GM04503 (cell line): ENCODE measurements around the gene ADARB2.
"Not testable (repeated sequence)": the region's sequence is repeated elsewhere in the genome, so short reads cannot be mapped to it uniquely, and the experiment has no call there.

Experiments
- DNase-seq: peaks from one replicate; pipeline ENCODE4 v3.0.0-alpha.2; 2012; ENCODE audit warnings: low read depth

Gene ADARB2

GRCh38 chr10:1409392-1409791 is 327.9 kb downstream of the ADARB2 start:
- DNase-seq = no peak

- DNase-seq = no peak
These were observed 328.5 kb downstream of the ADARB2 start for GRCh38 chr10:1408651-1409367.

GRCh38 chr10:1406967-1407945 is 330.1 kb downstream of the ADARB2 start:
- no peak for DNase-seq

GRCh38 chr10:1406132-1406966 is 331.0 kb downstream of the ADARB2 start:
- DNase-seq = no peak

GRCh38 chr10:1404323-1405260 is 332.7 kb downstream of the ADARB2 start:
- no peak for DNase-seq

- DNase-seq = no peak
These were observed 333.6 kb downstream of the ADARB2 start for GRCh38 chr10:1403508-1404322.

GRCh38 chr10:1402816-1403507 is 334.4 kb downstream of the ADARB2 start:
- no peak for DNase-seq

- no peak for DNase-seq
These were observed 335.1 kb downstream of the ADARB2 start for GRCh38 chr10:1402016-1402770.

- no peak for DNase-seq
These were observed 336.0 kb downstream of the ADARB2 start for GRCh38 chr10:1401071-1401965.

GRCh38 chr10:1400101-1401070 is 336.9 kb downstream of the ADARB2 start:
- no peak for DNase-seq

- no peak for DNase-seq
These were observed 337.8 kb downstream of the ADARB2 start for GRCh38 chr10:1399431-1400100.

- no peak for DNase-seq
These were observed 338.5 kb downstream of the ADARB2 start for GRCh38 chr10:1398626-1399410.

- DNase-seq = not testable (repeated sequence)
These were observed 339.2 kb downstream of the ADARB2 start for GRCh38 chr10:1398116-1398515.

GRCh38 chr10:1396297-1396635 is 341.1 kb downstream of the ADARB2 start:
- DNase-seq = no peak
